Cardiac fibroblast (primary cell): Measurements from ENCODE around the gene TPMT.
A peak's percentile ranks its signal among the peaks of the same experiment; 100 is the strongest.

Source experiments
- DNase-seq, 2 donors: peaks; one replicate each; pipeline versions ENCODE4 v3.0.0 to v3.0.0-alpha.2; 2010; ENCODE audit warnings: low read depth in 2 of 2
- H3K4me3 ChIP-seq, 2 donors: replicated peaks in 1 of 2; 1 replicate in 1 of 2; 2 replicates in 1 of 2; pipeline ENCODE4 v1.5.1; 2011; ENCODE audit warnings: low read depth in 2 of 2, low read length in 2 of 2, mild to moderate bottlenecking in 2 of 2, moderate library complexity in 1 of 2
- CTCF ChIP-seq: IDR thresholded peaks from one replicate; pipeline ENCODE4 v1.5.1; 2011; ENCODE audit warnings: low read depth, mild to moderate bottlenecking, low read length, inconsistent platforms

Gene TPMT

GRCh38 chr6:18102783-18103509 lies 51.9 kb downstream of the TPMT start:
- no peak overlapping the region for H3K4me3 ChIP-seq
- TF ChIP-seq CTCF: no peak
- no peak for DNase-seq

- no peak overlapping the region for H3K4me3 ChIP-seq
- DNase-seq: no peak
- TF ChIP-seq CTCF: no peak
Measured at GRCh38 chr6:18101873-18102272, 53.0 kb downstream of the TPMT start.

- peak in 1 of 2 donors; percentile 19 for DNase-seq
- H3K4me3 ChIP-seq: no peak overlapping the region
- no peak for TF ChIP-seq CTCF
Measured at GRCh38 chr6:18101271-18101670, 53.6 kb downstream of the TPMT start.

- DNase-seq: no peak
- no peak for TF ChIP-seq CTCF
- H3K4me3 ChIP-seq: no peak overlapping the region
Measured at GRCh38 chr6:18100296-18100695, 54.6 kb downstream of the TPMT start.

GRCh38 chr6:18099511-18099910 lies 55.4 kb downstream of the TPMT start:
- H3K4me3 ChIP-seq: no peak overlapping the region
- DNase-seq: no peak
- no peak for TF ChIP-seq CTCF

GRCh38 chr6:18096423-18096822 lies 58.5 kb downstream of the TPMT start:
- no peak overlapping the region for H3K4me3 ChIP-seq
- no peak for DNase-seq
- TF ChIP-seq CTCF: no peak

GRCh38 chr6:18091382-18091781 lies 63.5 kb downstream of the TPMT start:
- no peak for TF ChIP-seq CTCF
- H3K4me3 ChIP-seq: no peak overlapping the region
- no peak for DNase-seq
